GM20000 (cell line): ENCODE data around the gene ROBO1.

Experiments
- DNase-seq: peaks from one replicate; pipeline ENCODE4 v3.0.0; 2012; ENCODE audit warnings: low spot score
- TF ChIP-seq, protein P1 (sequence below): IDR thresholded peaks from 2 replicates; pipeline ENCODE4 v1.5.1; 2012; ENCODE audit warnings: mild to moderate bottlenecking, control low read depth; ENCODE audit errors: extremely low read depth, missing control alignments

ROBO1 gene

GRCh38 chr3:79604681-79605080 lies 163.1 kb downstream of the ROBO1 start:
- DNase-seq = no peak
- TF ChIP-seq, protein P1, sequence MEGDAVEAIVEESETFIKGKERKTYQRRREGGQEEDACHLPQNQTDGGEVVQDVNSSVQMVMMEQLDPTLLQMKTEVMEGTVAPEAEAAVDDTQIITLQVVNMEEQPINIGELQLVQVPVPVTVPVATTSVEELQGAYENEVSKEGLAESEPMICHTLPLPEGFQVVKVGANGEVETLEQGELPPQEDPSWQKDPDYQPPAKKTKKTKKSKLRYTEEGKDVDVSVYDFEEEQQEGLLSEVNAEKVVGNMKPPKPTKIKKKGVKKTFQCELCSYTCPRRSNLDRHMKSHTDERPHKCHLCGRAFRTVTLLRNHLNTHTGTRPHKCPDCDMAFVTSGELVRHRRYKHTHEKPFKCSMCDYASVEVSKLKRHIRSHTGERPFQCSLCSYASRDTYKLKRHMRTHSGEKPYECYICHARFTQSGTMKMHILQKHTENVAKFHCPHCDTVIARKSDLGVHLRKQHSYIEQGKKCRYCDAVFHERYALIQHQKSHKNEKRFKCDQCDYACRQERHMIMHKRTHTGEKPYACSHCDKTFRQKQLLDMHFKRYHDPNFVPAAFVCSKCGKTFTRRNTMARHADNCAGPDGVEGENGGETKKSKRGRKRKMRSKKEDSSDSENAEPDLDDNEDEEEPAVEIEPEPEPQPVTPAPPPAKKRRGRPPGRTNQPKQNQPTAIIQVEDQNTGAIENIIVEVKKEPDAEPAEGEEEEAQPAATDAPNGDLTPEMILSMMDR = no peak

- no peak for DNase-seq
- TF ChIP-seq, protein P1 = no peak
Observed at GRCh38 chr3:79602385-79602784, 165.4 kb downstream of the ROBO1 start.

DNA sequence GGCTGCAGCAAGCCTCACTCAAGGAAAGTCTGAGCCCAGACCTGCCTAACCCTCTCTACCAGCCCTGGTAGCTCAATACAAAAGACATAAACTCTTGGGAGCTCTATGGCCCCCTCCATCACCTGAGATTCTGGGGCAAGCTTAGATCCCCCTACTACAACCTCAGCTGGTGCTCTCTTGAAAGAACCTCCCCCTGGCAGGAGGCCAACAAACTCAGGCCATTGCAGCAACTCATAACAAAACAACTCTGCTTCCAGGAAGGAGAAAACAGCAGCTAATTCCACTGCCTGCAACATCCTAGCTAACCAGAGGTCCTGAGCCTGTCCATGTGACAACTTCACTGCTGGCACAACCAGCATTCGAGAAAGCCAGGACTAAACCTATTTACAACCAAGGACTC lies 169.2 kb downstream of the ROBO1 start:
- TF ChIP-seq, protein P1 = no peak
- DNase-seq = no peak

DNA sequence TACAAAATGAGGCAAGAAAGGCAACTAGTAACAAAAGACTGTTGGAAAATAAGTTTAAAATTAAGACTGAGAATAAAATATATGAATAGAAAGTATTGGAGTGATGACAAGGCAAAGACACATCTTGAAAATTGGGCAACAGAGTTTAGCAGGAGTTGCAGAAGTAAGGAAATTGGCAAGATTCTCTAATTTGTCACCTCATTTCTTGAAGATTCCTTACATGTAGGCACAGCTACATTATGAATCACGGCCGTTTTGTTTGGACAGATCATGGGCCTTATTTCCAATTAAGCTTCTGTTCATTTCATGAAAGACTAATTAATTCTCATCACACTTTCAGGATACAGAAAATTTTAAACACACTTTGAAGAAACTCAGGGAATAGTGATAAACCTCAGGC lies 170.1 kb downstream of the ROBO1 start:
- TF ChIP-seq, protein P1 = no peak
- no peak for DNase-seq

DNA sequence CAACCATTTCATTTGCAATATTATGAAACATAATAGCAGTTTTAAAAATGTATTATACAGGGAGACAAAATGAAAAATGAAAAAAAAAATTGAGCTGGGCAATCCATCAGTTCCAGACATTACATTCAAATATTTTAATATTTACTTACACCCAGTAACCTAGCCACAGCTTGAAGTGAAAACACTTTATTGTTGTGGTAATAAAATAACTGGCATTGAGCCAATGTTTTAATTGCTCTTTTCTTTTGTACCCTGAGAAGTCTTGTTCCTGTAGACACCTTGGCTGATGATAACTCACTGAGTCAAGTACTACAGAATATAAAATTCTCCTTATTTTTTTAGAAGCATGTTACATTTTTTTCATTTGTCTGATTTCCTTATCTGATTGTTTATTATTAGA lies 180.6 kb downstream of the ROBO1 start:
- TF ChIP-seq, protein P1 = no peak
- DNase-seq = no peak

DNA sequence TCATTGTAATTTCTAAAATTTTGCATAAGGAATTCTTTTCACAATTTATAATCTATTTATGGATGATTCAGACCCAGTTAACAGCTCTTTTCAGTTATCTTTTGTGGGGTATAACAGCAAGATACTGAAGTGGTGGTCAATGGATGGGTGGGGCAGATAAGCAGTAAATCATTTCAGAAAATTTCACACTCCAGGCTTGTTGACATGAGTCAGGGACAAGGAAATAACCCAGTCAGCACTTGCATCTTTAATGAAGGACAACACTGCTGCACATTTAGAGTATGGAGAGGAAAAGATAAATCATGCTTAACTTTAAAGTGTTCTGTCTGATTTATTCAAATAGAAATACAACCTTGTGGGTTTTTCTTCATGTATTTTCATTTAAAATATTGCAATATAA lies 181.6 kb downstream of the ROBO1 start:
- DNase-seq = no peak
- TF ChIP-seq, protein P1 = no peak

DNA sequence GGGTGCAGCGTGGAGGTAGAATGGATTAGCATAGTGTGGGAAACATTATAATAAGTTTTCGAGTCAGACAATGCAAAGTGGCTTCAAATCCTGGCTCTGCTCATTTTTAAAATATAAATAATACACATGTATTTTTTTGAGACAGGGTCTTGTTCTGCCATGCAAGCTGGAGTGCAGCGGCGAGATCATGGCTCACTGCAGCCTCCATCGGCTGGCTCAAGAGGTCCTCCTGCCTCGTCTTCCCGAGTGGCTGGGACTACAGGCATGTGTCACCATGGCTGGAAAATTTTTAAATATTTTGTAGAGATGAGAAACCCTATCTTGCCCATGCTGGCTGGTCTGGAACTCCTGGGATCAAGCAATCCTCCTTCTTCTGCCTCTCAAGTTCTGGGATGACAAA lies 194.9 kb downstream of the ROBO1 start:
- TF ChIP-seq, protein P1 = no peak
- no peak for DNase-seq
